ENCODE data around the gene PPP6R3.

DNA sequence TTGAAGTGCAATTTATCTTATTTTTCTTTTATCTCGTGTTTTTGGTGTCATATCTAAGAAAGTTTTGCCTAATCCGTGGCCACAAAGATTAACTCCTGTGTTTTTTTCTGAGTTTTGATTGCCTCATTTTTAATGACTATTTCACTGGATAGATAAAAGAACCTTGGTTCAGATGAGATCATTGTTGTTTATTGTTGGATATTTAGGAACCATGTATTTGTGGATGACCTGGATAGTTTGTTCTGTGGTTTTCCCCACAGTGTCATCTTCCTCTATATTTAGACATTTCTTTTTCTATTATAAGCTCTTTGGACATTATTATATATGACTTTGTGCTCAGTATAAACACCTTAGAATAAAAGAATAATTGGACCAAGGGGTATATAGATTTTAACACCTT is 37.2 kb downstream of the PPP6R3 start:
- TF ChIP-seq, protein P1, sequence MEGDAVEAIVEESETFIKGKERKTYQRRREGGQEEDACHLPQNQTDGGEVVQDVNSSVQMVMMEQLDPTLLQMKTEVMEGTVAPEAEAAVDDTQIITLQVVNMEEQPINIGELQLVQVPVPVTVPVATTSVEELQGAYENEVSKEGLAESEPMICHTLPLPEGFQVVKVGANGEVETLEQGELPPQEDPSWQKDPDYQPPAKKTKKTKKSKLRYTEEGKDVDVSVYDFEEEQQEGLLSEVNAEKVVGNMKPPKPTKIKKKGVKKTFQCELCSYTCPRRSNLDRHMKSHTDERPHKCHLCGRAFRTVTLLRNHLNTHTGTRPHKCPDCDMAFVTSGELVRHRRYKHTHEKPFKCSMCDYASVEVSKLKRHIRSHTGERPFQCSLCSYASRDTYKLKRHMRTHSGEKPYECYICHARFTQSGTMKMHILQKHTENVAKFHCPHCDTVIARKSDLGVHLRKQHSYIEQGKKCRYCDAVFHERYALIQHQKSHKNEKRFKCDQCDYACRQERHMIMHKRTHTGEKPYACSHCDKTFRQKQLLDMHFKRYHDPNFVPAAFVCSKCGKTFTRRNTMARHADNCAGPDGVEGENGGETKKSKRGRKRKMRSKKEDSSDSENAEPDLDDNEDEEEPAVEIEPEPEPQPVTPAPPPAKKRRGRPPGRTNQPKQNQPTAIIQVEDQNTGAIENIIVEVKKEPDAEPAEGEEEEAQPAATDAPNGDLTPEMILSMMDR (IDR thresholded peaks at IDR 0.05), result no peak
- TF ChIP-seq POLR2A (IDR thresholded peaks at IDR 0.05), result no peak
- no peak for TF ChIP-seq POLR2AphosphoS5 (IDR thresholded peaks at IDR 0.05; ENCODE audit: insufficient read depth in 1 of 2, low read depth in 1 of 2)

Measured in vagina (tissue), 2 donors.